ENCODE results near the gene ARX. TPM values are rescaled to one million over a fixed set of nuclear protein-coding genes. Genes with fewer than 3 reads are reported as not detected.

Gene ARX
- total RNA-seq, 2 donors from 2014 or later = 0.09 TPM; not detected in 1

DNA sequence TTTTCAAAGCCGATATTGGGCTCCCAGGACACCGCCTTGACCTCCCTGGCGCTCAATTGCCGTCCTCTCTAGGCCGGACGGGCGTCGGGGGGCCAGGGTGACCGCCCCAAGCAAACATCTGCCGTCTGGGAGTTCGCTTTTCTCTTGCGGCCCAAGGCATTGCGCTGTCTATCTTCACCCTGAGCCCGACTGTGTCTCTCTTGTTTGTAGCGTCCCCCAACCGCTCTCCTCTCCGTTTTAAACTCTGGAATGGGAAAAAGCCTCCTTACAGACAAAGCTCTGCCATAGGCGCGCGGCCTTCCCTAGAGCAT is 551 bp upstream of the ARX start:
- Mint-ChIP-seq H3K27ac (no peak overlapping the region), H3K4me1 (peaks cover 35% of the 10 kb centered on the region), H3K27me3 (ENCODE audit: insufficient read depth) (peaks cover 94% of the 10 kb centered on the region), H3K4me3 (no peak overlapping the region), H3K9me3 (no peaks in the 10 kb centered on the region), H3K36me3 (ENCODE audit: low read depth) (no peaks in the 10 kb centered on the region)
- no peak for TF ChIP-seq CTCF (conservative IDR thresholded peaks at IDR 0.05)
- Histone ChIP-seq H3K4me3 (ENCODE audit: low read length) (no peak overlapping the region), H3K9ac (ENCODE audit: extremely low read depth, low read length, poor library complexity, severe bottlenecking) (no peak overlapping the region), H3K4me1 (ENCODE audit: control insufficient read depth, insufficient read depth, low read length) (no peaks in the 10 kb centered on the region), H3K9me3 (ENCODE audit: control insufficient read depth, low read length) (no peaks in the 10 kb centered on the region), H3K27ac (ENCODE audit: low read depth, low read length) (no peak overlapping the region), H3K36me3 (ENCODE audit: control insufficient read depth, insufficient read depth, low read length) (no peaks in the 10 kb centered on the region), H3K27me3 (ENCODE audit: control insufficient read depth, insufficient read depth, low read length, poor library complexity, severe bottlenecking) (peaks cover 98% of the 10 kb centered on the region)
- WGBS, 2 experiments (ENCODE audit: insufficient coverage in 1 of 2, insufficient read length in 1 of 2) = 12 to 15% methylated on average over 3 to 20 of the region's 20 CpGs
- peak; percentile 73 for DNase-seq

DNA sequence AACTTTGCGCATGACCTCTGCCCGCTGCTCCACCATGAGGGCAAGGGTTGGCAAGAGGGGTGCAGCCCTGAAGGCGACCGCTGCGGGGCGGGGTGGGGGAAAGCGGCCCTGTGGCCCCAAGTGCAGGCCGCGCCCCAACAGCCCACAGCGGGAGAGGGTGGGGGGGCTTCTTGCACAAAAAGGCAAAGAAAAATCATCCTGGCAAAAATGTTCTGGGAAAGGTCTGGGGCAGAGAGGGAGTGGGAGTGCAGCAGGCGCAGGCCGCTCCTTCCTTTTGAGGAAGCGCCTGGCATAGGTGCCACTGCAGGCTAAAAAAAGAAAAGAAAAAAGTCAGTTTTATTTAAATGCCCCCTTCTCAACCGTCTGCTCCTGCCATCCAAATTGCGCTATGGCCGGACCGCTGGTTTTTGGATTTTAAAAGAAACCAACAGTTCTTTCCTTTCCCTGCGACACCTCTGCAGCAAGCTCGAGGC is 1.4 kb downstream of the ARX start:
- Mint-ChIP-seq H3K36me3 (ENCODE audit: low read depth) (no peaks in the 10 kb centered on the region), H3K9me3 (no peaks in the 10 kb centered on the region), H3K27me3 (ENCODE audit: insufficient read depth) (peaks cover 96% of the 10 kb centered on the region), H3K27ac (no peak overlapping the region), H3K4me1 (peaks cover 22% of the 10 kb centered on the region), H3K4me3 (no peak overlapping the region)
- no peaks in the 10 kb centered on the region for H3K36me3 ChIP-seq (ENCODE audit: control insufficient read depth, insufficient read depth, low read length)
- no peaks in the 10 kb centered on the region for H3K4me1 ChIP-seq (ENCODE audit: control insufficient read depth, insufficient read depth, low read length)
- 8 to 37% methylated on average over 3 to 13 of the region's 19 CpGs for WGBS, 2 experiments (ENCODE audit: insufficient coverage in 1 of 2, insufficient read length in 1 of 2)
- TF ChIP-seq CTCF (conservative IDR thresholded peaks at IDR 0.05) = peak; percentile 19
- no peak overlapping the region for H3K27ac ChIP-seq (ENCODE audit: low read depth, low read length)
- H3K9ac ChIP-seq (ENCODE audit: extremely low read depth, low read length, poor library complexity, severe bottlenecking) = no peak overlapping the region
- no peak overlapping the region for H3K4me3 ChIP-seq (ENCODE audit: low read length)
- peak; percentile 49 for DNase-seq
- no peaks in the 10 kb centered on the region for H3K9me3 ChIP-seq (ENCODE audit: control insufficient read depth, low read length)
- peaks cover 98% of the 10 kb centered on the region for H3K27me3 ChIP-seq (ENCODE audit: control insufficient read depth, insufficient read depth, low read length, poor library complexity, severe bottlenecking)

- Histone ChIP-seq H3K27ac (ENCODE audit: low read depth, low read length) (no peak overlapping the region), H3K36me3 (ENCODE audit: control insufficient read depth, insufficient read depth, low read length) (no peaks in the 10 kb centered on the region), H3K9me3 (ENCODE audit: control insufficient read depth, low read length) (no peaks in the 10 kb centered on the region), H3K4me1 (ENCODE audit: control insufficient read depth, insufficient read depth, low read length) (no peaks in the 10 kb centered on the region), H3K9ac (ENCODE audit: extremely low read depth, low read length, poor library complexity, severe bottlenecking) (no peak overlapping the region), H3K27me3 (ENCODE audit: control insufficient read depth, insufficient read depth, low read length, poor library complexity, severe bottlenecking) (peaks cover 98% of the 10 kb centered on the region), H3K4me3 (ENCODE audit: low read length) (no peak overlapping the region)
- Mint-ChIP-seq H3K27ac (no peak overlapping the region), H3K36me3 (ENCODE audit: low read depth) (no peaks in the 10 kb centered on the region), H3K9me3 (no peaks in the 10 kb centered on the region), H3K4me3 (no peak overlapping the region), H3K4me1 (peaks cover 20% of the 10 kb centered on the region), H3K27me3 (ENCODE audit: insufficient read depth) (peaks cover 96% of the 10 kb centered on the region)
- WGBS, 2 experiments (ENCODE audit: insufficient coverage in 1 of 2, insufficient read length in 1 of 2) = 0 to 3% methylated on average over 9 to 25 of the region's 44 CpGs
- DNase-seq = peak; percentile 68
- TF ChIP-seq CTCF (conservative IDR thresholded peaks at IDR 0.05) = no peak
Observed at GRCh38 chrX:25013632-25014365, 2.0 kb downstream of the ARX start.

Data from endodermal cell (in vitro differentiated cells).